Activated CD8-positive, alpha-beta memory T cell treated with anti-CD3 and anti-CD28 coated beads, Interleukin-2, amount 50 U/mL, for 48 hours (primary cell): ENCODE data around the gene PTPRM.
"Not testable (repeated sequence)": the region's sequence is repeated elsewhere in the genome, so short reads cannot be mapped to it uniquely, and the experiment has no call there.

Experiments used
- DNase-seq: peaks from one replicate; pipeline ENCODE4 v3.0.0-alpha.2; 2020

The PTPRM gene

GRCh38 chr18:8030201-8030600 is 463.1 kb downstream of the PTPRM start:
- DNase-seq, result no peak

- DNase-seq, result no peak
Measured at GRCh38 chr18:8031496-8031895, 464.4 kb downstream of the PTPRM start.

GRCh38 chr18:8034674-8035073 is 467.6 kb downstream of the PTPRM start:
- no peak for DNase-seq

DNA sequence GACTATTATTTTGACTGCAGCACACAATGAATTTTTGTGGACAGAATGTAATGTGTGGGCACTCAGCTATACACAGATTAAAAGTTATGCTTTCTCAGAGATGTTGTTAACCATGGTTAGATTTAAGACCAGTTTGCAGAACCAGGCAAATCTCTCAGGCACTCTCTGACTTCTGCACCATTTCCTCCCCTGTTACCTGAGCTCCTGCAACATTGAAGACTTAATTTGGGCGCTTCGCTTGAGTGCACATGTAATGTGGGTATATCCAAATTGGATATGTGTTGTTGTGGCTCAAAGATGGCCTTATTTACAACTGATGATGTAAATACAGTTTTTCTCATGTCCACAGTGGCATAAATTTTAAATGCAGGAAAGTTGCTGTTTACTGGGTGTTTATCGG is 469.4 kb downstream of the PTPRM start:
- DNase-seq, result no peak

DNA sequence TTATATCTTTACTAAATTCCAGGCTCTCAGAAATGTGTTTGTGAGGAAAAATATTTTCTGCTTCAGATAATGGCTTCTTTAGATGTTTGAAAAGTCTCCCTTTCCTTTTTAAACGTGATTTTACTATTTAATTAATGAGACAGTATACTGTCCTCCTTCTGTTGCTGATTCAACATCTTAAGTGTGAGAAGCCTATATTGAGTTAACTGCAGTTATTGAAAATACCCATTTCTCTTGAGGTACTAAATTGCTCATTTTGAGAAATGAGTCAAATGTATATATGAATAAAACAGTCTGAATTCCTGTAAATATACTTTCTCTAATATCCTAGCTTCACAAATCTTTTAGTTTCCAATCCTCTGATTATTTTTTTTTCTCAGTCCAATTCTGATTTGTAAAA is 470.2 kb downstream of the PTPRM start:
- DNase-seq, result no peak

- no peak for DNase-seq
Measured at GRCh38 chr18:8040021-8040420, 472.9 kb downstream of the PTPRM start.

DNA sequence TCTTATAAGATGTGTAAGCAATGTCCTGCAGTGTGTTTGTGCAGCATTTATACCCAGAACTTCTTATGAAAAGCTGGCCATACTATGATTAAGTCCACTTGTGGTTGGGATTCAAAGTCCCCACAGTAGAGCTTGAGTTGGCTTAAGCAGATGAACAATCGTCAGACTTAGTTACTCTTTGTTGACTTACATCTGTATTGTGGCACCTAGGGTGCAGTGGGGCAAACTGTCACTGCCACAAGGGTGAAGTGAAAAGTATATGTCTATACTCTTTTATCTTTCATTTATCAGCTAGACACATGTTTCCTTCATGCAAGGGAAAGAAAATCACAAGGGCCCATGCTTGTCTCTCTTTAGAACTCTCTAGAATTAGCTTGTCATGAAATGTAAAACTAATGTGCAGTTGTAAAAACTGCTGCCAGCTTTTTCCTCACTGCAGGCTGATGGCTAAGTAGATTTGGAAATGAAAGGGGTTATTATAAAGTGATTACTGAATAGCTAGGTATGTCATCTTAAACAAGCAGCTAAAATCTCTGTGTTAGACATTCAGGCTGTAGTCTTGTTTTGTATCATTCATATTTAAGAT is 474.5 kb downstream of the PTPRM start:
- DNase-seq, result no peak

DNA sequence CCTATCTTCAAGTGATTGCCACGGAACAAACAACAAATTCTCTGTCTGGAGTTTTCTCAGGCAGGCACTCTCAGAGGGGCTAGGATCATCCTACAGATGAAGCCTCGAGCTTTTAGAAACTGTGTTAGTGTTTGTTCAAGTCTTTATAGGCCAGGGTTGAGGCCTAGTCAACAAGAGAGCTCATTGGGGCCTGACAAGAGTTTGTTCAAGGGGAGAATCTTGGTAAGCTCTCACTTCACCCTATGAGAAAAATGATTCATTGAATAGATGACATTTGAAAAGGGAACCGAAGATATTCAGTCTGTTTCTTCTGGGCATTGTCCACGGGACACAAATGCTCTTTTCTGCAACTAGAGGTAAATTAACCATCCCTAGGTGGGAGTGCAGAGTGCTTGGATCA is 476.9 kb downstream of the PTPRM start:
- DNase-seq, result no peak

DNA sequence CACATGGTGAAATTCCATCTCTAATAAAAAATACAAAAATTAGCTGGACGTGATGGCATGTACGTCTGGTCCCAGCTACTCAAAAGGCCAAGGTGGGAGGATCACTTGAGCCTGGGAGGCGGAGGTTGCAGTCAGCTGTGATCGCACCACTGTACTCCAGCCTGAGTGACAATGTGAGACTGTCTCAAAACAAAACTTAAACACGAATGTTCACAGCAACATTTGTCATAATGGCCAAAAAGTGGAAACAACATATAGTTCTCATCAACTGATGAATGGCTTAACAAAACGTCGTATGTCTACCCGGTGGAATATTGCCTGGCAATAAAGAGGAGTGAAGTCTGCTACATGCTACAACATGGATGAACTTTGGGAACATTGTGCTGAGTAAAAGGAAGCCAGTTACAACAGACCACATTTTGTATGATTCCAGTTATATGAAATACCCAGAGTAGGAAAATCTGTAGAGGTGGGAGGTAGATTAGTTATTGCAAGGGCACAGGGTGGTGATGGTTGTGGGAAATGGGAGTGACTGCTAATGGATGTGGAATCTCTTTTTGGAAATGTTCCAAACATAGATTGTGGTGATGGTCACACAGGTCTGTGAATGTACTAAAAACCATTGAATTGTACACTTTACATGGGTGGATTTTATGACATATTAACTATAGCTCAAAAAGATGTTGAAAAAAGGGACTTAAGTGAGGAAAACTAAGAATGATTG is 478.2 kb downstream of the PTPRM start:
- DNase-seq, result no peak

- no peak for DNase-seq
Measured at GRCh38 chr18:8045884-8046281, 478.8 kb downstream of the PTPRM start.

DNA sequence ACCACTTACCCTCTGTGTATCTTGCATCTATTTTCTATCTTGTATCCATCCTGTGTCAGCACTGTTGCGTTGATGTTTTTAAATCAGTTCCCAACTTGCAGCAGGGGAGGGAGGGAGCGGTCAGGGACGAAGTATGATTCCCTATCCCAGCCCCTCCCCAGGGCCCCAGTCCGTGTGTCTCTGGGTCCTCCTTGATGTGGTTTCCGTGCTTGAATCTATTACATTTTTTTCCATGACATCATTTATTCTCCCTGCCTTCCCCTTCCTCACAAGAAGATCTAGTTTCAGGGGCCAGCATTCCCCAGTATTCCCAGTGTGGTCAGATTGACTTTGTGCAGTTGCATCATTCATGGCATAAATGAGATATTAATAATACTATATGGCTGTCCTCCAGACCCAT is 479.3 kb downstream of the PTPRM start:
- DNase-seq, result no peak

- no peak for DNase-seq
Measured at GRCh38 chr18:8049147-8049546, 482.0 kb downstream of the PTPRM start.

DNA sequence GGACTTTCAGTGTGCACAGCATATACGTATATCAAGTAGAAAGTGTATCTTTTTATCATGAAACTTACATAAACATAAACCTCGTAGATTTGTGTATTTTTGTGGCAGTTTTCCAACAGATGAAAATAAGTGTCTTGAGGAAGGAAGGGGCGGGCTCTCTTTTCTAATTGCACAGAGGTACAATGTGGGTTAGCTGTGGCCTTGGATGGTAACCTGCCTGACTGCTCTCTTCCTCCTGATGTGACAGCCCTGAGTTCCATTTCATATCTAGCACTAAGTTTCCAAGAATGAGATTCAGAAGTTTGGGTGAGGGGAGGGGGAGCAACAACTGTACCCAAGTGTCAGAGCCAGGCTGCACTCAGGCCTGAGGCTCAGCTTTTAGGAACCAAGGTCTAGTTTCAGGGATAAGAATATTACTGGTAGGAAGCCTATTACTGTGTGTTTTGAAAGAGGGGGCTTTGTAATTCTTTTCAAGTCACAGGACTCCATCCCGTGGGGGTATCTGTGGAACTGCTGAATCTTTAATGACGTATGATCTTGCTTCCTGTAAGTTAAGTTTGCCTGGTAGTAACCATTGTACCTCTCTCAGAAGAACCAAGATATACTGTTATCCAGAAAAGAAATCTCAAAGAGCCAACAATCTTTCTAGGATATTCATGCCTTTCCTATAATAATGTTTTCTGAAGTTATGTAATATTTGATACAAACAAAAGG is 483.7 kb downstream of the PTPRM start:
- DNase-seq, result no peak

GRCh38 chr18:8051453-8051852 is 484.3 kb downstream of the PTPRM start:
- no peak for DNase-seq

DNA sequence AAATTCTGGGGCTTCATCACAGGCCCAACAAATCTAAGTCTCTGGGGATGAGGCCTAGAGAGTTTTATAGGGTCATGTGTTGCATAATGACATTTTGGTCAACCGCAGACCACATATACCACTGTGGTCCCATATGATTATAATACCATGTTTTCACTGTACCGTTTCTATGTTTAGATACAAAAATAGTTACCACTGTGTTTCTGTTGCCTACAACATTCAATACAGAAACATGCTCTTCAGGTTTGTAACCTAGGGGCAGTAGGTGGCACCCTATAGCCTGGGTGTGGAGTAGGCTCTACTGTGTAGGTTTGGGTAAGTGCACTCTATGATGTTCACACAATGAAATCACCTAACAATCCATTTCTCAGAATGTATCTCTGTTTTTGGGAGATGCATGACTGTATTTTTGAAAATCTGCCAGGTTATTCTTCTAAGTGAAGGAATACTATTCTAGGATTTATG is 485.2 kb downstream of the PTPRM start:
- no peak for DNase-seq

DNA sequence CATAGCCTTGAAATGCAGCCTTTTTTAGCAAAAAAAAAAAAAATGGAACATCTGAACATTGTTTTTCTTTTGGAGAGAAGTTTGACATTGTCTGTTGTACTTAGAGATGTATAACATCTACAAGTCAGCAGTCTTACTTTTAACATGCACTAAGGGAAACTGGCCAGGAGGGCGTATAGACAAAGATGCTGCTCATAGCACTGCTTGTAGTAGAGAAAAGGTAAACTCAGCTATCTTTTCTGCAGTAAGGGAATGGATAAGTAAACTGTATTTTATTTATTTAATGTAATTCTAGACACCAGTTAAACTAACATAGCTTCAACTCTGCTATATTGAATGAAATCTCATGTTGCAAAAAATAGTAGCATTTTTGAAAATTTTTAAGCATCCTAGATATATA is 489.6 kb downstream of the PTPRM start:
- no peak for DNase-seq

GRCh38 chr18:8063152-8063551 is 496.0 kb downstream of the PTPRM start:
- DNase-seq, result not testable (repeated sequence)

- DNase-seq, result no peak
Measured at GRCh38 chr18:8063733-8064132, 496.6 kb downstream of the PTPRM start.

DNA sequence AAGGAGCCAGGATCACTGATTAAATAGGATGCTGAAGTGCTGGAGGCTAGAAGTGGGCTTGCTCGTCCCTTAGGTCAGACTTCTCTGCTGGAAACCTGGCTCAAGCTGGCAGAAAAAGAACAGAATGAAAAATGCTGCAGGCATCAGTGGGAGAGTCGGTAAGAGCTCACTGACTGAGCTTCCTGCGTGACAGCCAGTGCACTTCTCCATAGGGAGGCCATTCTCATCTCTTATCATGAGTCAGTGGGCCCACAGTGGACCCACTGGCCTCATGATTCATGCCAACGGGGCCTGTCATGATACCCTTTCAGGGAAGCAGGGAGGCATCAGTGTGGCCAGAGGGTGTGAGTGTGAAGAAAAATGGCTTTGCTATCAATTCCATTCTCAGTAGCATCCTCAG is 498.2 kb downstream of the PTPRM start:
- no peak for DNase-seq

DNA sequence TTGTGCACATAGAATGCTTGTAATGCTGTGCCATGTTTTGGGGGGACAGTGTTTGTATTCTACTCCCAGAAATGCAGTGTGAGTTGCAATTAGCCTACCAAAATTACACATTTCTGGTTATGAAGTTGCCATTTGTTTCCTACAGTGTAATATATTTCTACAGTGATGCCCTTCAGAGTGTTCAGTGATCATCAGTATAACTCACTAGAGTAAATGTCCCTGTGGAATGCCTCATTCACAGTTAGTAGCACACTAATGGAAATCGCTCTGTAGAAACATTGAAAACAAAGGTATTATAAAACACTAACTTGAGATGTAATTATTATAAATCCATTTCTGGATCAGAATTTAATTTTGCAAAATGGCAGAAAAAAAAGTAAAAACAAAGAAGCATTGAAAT is 498.7 kb downstream of the PTPRM start:
- no peak for DNase-seq

DNA sequence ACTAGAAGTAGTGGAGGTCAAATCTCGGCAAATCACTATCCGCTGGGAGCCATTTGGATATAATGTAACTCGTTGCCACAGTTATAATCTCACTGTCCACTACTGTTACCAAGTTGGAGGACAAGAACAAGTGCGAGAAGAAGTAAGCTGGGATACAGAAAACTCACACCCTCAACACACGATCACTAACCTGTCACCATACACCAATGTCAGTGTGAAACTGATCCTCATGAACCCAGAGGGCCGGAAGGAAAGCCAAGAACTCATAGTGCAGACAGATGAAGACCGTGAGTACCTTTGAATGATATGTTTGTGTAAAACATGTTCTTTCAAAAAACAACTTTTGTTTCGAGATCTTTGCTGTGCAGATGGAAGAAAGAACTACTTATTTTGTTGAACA is 502.6 kb downstream of the PTPRM start:
- DNase-seq, result no peak

- no peak for DNase-seq
Measured at GRCh38 chr18:8073167-8073566, 506.1 kb downstream of the PTPRM start.

DNA sequence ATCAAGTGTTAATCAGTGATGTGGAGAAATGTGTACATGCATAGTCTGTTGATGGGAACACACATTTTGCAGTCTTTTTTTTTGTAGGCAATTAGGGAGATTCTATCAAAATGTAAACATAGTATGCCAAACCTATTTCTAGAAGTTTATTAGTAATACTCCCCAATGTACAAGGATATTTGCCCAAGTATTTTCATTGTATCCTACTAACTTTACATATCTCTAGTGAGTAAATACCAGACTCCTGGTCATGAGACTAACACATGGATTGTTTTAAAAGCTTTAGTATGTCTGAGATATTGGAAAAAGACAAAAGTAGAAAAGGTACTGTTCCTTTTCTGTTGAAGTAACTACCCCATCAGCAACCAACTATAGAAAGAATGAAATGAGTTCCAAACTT is 513.0 kb downstream of the PTPRM start:
- no peak for DNase-seq

- no peak for DNase-seq
Measured at GRCh38 chr18:8081267-8081666, 514.2 kb downstream of the PTPRM start.
